ENCODE results near the gene PTPRM.

- TF ChIP-seq TCF7L2 (IDR thresholded peaks at IDR 0.05; ENCODE audit: borderline replicate concordance, extremely low read depth, insufficient read depth, insufficient read length) (no peak), POLR2A (IDR thresholded peaks at IDR 0.05; ENCODE audit: borderline replicate concordance, extremely low read depth, insufficient read depth, insufficient read length) (no peak), POLR2AphosphoS5 (IDR thresholded peaks at IDR 0.05; ENCODE audit: low read depth, low read length) (no peak), EZH2 (IDR thresholded peaks at IDR 0.05) (no peak), SP1 (IDR thresholded peaks at IDR 0.05; ENCODE audit: low read depth) (no peak), YY1 (IDR thresholded peaks at IDR 0.05; ENCODE audit: extremely low read depth, insufficient replicate concordance, low read depth, low read length) (no peak), REST (IDR thresholded peaks at IDR 0.05; ENCODE audit: low read depth) (no peak), CBX3 (IDR thresholded peaks at IDR 0.05; ENCODE audit: low read depth) (no peak)
- TF ChIP-seq, protein P1, sequence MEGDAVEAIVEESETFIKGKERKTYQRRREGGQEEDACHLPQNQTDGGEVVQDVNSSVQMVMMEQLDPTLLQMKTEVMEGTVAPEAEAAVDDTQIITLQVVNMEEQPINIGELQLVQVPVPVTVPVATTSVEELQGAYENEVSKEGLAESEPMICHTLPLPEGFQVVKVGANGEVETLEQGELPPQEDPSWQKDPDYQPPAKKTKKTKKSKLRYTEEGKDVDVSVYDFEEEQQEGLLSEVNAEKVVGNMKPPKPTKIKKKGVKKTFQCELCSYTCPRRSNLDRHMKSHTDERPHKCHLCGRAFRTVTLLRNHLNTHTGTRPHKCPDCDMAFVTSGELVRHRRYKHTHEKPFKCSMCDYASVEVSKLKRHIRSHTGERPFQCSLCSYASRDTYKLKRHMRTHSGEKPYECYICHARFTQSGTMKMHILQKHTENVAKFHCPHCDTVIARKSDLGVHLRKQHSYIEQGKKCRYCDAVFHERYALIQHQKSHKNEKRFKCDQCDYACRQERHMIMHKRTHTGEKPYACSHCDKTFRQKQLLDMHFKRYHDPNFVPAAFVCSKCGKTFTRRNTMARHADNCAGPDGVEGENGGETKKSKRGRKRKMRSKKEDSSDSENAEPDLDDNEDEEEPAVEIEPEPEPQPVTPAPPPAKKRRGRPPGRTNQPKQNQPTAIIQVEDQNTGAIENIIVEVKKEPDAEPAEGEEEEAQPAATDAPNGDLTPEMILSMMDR (IDR thresholded peaks at IDR 0.05 in 2 of 3, conservative IDR thresholded peaks at IDR 0.05 in 1 of 3; ENCODE audit: borderline replicate concordance in 1 of 3, insufficient read depth in 1 of 3, low read depth in 2 of 3, low read length in 2 of 3), result no peak
Observed at GRCh38 chr18:7720395-7720794, 153.3 kb downstream of the PTPRM start.

Data from HCT116 (cell line).